NCI-H1417 (cell line): Measurements from ENCODE around the gene OR51A2.
A peak's percentile ranks its signal among the peaks of the same experiment; 100 is the strongest.
"Not testable (repeated sequence)": the region's sequence is repeated elsewhere in the genome, so short reads cannot be mapped to it uniquely, and the experiment has no call there.

Experiments used
- DNase-seq, 3 experiments: peaks; one replicate each; lab custom pipeline; 2025; lab: John Stamatoyannopoulos, UW

The OR51A2 gene, protein sequence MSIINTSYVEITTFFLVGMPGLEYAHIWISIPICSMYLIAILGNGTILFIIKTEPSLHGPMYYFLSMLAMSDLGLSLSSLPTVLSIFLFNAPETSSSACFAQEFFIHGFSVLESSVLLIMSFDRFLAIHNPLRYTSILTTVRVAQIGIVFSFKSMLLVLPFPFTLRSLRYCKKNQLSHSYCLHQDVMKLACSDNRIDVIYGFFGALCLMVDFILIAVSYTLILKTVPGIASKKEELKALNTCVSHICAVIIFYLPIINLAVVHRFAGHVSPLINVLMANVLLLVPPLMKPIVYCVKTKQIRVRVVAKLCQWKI

DNA sequence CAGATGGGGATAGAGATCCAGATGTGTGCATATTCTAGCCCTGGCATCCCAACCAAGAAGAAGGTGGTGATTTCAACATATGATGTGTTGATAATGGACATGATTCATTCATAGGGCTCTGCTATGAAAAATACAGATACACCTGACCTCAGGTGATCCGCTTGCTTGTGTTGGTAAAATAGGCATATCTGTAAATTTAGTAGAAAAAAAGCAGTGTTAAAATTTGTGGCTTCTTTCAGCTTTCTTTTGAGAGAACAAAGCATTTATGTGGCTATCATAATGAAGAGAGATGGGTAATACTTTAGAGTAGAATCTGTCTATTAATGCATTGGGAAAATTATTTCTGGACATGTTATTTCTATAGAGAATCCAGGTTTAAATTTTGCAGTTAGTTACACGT is at the start of gene OR51A2:
Gene OR51A2, minus strand, starts transcription at position 101 of the 400 bp plus-strand sequence. Its CDS starts 0 bp downstream, at position 101.
- DNase-seq = not testable (repeated sequence)

DNA sequence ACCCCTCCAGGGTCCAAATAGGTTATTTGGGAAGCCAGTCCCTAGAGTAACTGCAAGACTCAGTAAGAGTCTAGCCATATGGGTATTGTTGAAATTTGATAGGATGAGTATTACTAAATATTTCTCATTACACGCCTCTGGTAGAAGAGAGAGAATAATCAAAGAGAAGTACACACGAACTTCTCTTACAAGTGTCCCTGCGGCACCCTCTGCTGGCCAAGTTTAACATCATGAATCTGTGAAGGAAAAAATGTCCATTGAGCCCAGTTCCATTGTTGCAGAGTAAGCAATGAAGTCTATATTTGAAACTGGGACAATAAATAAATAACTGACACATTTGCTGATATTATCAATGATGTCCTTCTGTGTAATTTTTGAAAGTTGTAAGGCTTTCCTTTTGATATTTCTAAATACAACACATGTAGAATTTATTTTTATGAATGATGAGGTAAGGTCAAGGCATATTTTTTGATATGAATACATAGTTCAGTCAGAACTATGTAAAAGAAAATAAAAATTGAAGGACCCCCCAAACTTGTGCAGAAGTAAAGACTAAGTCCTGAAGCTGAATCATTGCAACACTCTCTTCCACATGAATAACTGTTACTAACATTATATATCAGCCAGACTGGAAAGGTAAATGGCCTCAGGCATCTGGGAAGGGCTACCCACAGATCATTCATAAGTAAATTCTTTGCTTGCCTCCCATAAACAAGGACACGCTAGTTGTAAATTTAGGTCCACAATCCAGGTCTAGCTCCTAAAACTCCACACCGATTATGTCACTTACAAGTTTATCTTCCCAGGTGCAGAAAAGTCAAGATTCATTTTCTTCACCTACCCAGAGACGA is 49.1 kb upstream of the OR51A2 start:
- DNase-seq = peak; percentile 52 to 84 (median 81)

DNA sequence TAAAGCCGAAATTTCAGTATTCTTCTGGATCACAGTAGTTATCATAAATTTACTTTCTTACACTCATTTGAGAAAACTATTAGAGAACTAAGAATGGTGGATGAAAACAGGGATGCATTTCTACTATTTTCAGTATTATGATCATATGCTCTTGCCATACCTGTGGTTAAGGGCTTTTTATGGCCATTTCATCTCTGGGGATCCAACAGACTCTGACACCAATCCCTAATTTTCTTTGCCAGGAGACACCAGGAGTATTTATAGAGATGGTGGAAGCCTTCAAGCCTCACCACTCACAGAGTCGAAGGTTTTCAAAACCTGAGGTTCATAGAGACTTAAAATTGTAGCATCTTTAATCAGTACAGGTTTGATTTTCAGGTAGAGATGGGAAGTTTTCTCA is 39.0 kb upstream of the OR51A2 start, which contains the start of gene OR51L1:
Gene OR51L1, plus strand, starts transcription at position 301 of the 400 bp plus-strand sequence. CDS start 4,132 bp downstream, outside the sequence.
- no peak for DNase-seq

DNA sequence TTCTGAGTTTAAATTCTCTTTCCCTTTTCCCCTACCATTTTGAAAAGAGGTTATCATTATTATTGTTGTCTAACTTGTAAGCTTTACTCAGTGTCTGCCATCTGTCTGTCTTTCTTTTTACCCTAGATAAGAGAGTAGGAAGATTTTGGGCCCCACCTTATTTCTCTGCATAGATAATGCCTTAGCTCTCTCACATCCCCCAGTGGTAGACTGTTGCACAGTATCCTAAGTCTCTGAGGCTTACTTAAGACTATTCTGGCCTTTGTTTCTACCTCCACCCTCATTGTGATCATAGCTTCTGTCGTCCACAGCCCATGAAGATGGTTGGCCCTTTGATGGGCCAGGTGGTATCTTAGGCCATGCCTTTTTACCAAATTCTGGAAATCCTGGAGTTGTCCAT is 35.5 kb upstream of the OR51A2 start:
- DNase-seq = peak in 1 of 3 experiments; percentile 11

DNA sequence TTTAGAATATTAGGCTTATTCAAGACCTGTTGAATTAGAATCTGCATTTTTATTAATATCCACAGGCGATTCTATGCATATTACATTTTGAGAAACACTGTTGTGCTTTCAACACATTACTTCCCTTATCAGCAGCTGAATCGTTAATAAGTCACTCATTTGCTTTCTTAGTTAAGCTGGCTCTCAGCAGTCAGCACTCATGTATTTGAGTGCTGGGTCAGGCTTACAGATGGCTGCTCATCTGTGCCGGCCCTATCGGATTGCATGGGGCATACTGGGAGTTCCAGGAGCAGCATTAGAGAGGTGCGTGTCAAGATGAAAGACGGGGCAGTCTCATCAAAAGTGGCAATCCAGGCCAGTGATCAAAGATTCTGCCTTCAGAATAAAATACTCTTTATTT is 28.3 kb upstream of the OR51A2 start:
- no peak for DNase-seq

DNA sequence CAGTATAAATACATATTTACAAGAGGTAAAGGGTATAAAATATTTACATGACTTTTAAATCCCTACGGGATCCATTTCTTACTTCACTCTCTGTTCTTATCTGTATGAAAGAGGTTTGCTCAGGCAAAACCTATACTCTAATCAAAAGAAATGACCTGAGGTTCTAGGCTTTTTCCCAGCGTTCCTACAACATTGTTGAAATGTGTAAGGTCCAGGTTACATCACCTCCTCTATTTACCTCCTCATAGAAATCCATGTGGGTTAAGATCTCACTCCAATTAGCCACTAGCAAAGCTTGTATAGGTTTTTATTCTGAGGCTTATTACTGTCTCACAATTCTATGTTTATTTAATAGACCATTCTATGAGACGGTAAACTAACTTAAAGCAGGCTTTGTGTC is 27.2 kb upstream of the OR51A2 start:
- DNase-seq = no peak

DNA sequence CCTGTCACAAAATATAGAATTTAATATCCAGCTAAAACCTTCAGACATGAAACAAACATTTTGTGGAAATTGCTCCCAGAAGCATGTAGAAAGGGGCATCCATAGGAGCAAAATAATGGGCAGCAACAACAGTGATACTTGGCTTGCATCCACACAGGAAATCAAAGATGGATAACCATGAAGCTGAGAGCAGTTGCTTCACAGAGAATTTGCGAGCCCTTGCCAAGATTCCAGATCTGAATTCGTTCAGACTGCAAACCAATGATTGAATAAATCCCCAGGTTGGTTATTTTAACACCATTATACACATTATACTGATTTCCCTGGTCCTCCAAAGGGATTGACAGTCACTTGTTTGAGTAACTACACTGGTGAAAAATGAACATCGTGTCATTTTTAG is 23.5 kb upstream of the OR51A2 start:
- no peak for DNase-seq

DNA sequence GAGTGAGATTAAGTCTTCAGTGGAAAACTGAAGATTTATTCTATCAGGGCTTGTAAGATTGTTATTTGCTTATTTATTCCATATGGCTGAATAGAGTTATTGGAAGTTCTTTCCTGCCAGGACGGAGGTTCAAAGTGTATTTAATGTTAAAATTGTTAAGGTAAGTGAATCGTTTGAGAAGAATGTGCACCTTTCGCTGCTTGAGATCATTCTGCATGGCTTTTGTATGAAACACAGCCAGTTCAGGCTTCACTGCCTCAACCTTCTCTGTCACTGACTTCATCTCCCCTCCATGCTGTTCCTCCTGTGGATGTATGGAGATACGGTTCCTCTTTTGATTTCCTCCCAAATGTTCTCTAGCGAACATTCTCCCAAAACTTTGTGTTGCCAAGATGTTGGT is 19.9 kb upstream of the OR51A2 start:
- DNase-seq = no peak

DNA sequence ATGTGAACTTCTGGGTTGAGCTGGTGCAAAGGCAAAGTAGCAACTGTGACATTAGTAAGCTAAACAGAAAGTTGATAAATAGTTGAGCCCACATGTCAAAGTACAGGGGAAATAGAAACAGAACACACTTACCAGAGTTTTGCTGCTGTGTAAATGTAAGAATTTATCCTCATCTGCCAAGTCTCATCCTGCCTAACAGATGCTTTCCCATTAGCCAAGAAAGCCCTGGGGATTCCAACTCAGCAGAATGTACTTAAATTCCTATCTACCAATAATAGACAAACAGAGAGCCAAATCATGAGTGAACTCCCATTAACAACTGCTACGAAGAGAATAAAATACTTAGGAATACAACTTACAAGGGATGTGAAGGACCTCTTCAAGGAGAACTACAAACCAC is 7.3 kb upstream of the OR51A2 start:
- no peak for DNase-seq

DNA sequence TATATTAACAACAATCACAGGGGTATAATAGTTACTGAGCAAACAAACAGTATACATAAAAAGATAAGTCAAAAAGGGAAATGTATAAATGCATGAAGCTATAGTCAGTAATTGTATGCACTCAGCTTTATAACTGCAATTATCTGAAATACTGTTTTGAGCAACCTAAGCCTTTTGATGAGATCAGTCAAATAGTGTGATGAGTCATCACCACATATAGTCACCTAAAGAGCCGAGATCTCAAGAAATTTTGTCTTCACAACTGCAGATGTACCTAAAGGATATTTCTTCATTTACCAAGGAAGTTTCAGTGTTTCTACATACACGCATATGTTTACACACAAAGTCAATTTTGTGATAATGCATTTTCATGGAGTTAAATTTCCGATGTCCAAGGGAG is 5.4 kb upstream of the OR51A2 start:
- peak in 2 of 3 experiments; percentile 17 to 66 for DNase-seq

DNA sequence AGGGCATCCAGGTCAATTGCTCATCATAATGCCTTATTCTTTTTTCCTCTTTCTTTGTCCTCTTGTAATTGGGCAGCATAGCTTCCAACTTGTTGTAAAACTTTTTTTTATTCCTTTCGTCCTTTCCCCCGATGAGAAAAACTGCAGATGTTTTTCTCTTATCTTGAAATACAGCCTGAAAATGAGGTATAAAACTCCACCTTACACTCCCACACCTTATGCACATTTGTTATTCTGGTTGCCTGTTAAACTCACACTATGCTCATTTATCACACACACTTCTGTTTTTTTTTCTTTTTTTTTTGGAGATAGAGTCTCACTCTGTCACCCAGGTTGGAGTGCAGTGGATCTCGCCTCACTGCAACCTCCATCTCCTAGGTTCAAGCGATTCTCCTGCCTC is 1.9 kb upstream of the OR51A2 start:
- no peak for DNase-seq

DNA sequence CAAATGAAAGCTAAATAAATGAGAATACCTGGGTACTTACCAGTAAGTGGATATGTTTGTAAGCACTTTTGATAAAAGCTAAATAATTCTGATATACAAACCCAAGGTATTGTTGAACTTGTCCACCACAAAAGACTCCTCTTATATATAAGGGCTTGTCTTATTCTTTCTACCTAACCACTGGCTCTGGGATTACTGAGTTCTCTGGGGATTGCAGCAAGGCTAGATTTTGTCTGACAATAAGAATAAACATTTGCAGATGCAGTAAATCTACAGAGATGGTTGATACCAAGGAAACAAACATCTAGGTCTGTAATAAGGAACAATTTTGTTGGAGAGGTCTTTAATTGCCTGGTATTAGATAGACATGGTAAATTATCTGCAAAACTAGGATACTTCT is 8.0 kb downstream of the OR51A2 start, which contains the start of gene OR51A4:
Gene OR51A4, minus strand, starts transcription at position 101 of the 400 bp plus-strand sequence. CDS start 505 bp downstream, outside the sequence.
- DNase-seq = no peak

DNA sequence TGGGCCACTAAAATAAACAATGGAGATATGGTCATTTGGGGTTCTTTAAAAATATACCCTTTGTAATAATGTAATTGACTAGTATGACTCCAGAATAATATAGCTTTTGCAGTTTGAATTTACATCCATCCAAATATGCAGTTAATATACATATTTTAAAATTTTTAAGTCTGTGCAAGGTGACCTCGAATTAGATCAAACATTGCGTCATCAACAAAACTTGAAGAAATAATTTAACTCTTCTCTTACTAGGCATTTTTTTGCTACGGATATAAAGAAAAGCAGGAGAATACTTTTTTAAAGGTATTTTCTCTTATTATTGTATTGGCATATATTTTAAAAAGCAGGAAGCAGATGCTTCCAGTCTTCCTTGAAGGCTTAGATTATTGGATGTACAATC is 18.8 kb downstream of the OR51A2 start:
- no peak for DNase-seq

DNA sequence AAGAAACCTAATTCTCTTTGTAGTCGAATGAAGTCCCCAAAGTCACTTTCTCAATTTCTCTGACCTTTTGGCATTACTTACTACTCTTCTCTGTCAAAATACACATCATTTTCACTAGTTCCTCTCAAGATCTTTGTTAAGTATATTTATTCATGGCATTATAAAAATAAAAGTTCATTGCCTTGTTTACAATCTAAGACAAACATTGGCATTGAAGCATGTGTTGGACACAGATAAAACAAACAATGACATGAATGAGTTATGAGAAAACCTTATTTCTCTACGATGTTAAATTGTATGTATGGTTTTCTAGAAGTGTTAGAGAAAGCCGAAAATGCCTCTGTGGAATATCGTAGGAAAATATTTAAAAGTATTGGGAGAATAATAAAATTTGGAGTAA is 22.8 kb downstream of the OR51A2 start:
- DNase-seq = peak in 1 of 3 experiments; percentile 45

DNA sequence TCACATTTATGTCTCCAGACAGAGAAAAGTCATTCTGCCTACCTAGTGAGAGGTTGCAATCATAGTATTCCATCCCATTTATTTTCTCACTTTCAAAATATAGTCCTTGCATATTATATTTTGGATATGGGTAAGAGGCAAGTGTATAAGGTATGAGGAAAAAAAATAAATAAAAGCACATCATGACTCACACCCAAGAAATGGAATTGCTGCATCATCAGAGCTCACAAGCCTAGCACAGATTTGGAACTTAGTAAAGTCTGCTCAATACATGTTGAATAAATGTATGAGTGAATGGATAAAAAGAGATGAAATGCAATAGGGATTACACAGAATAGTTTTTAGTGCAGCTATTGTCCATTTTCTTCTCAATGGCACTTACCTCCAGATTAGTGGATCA is 28.9 kb downstream of the OR51A2 start:
- DNase-seq = no peak

DNA sequence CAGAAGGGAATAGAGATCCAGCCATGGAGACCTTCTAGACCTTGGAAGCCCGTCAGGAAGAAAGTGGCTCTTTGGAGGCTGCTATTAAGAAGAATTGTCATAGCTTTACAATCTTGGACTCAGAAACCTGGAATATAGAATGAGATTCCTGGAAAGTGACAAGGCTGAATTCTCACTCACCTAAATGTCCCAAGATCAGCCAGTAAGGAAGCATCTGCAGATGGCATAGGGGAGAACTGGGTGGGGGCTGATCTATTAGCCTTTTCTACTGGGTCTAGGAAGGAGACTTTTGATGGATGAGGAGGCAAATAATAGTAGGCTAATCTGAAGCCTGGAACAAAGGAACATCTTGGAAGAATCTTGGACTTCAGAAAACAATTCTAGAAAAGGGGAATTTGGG is 31.3 kb downstream of the OR51A2 start, which contains the start of gene OR51G1:
Gene OR51G1, minus strand, starts transcription at position 101 of the 400 bp plus-strand sequence. Its CDS starts 0 bp downstream, at position 101.
- DNase-seq = no peak

DNA sequence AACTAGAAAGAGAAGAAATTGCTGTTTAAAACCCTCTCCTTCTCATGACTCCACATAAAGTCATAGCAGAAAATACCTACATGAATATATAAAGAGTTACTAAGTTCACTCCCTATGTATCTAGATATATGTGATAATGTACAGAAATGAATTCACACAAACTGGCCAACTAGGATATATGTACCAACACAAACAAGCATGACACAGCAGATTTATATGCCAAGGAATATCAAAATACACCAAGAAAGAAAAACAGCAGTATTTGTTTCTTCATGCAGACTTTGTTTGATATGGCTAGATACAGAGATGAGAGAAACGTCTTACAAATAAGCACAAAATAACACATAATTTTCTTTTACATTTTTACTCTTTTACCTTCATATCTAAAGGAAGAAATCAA is 33.2 kb downstream of the OR51A2 start:
- no peak for DNase-seq

DNA sequence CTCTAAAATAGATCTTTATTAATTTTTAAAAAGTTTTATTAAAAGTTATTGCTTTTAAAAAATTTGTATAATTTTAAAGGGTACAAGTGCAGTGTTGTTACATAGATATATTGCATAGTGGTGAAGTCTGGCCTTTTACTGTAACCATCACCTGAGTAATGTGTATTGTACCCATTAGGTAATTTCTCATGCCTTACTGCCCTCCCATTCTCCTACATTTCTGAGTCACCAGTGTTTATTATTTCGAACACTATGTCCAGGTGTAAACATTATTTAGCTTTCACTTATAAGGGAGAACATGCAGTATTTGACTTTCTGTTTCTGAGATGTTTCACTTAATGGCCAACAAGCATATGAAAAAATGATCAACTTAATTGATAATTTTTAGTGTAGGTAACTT is 33.7 kb downstream of the OR51A2 start:
- no peak for DNase-seq

DNA sequence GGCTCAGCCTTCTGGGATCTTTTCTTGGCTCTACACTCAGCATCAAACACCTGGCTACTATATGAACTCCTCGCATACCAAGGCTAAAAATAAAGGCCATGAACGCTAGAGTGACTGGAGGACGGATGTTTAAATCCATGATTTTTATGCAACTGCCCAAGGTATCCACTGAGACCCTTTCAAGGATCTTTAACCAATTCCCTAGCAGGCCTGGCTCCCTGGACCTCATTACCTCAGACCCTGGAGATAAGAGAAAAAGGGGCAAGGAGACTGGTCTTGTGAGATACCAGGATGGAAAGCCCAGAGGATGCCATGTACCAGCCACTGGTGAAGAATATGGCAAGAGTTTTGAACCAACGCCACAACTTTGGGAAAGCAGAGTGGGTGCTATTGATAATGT is 36.3 kb downstream of the OR51A2 start, which contains the start of gene OR51G2:
Gene OR51G2, minus strand, starts transcription at position 101 of the 400 bp plus-strand sequence. CDS start 3,687 bp downstream, outside the sequence.
- no peak for DNase-seq

DNA sequence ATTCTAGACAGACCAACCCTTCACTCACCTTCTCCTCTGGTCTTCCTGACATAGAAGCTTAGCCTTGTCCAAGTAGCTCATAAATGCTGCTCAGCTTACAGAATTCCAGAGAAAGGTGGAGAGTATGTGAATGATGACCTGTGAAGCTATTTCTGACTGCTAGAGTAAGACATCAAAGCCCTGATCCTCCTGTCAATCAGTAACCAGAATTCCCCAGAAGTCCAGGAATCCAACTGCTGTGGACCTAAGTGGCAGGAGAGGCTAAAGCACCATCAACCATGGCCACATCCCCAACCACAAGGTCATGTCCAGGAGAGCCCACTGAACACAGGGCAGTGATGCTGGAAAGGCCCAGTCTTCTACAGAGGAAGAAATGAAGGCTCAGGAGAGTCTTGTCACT is 38.9 kb downstream of the OR51A2 start:
- DNase-seq = no peak
